ENCODE measurements around the gene OSBPL5.

GRCh38 chr11:3088806-3089205 is 76.3 kb downstream of the OSBPL5 start:
- TF ChIP-seq CTCF (IDR thresholded peaks at IDR 0.05; ENCODE audit: low read depth, low read length), result no peak
- TF ChIP-seq EZH2phosphoT487 (IDR thresholded peaks at IDR 0.05; ENCODE audit: low read depth), result no peak
